Hair follicular keratinocyte (primary cell): ENCODE measurements around the gene MXD1. TPM values are rescaled to one million over a fixed set of nuclear protein-coding genes. Genes with fewer than 3 reads are reported as not detected.

Experiments
- total RNA-seq: library from RNA; depleted of rRNA; stranded (reverse); fragments of >200 nt; gene quantifications from 2 replicates; pipeline ENCODE4 v1.2.3, GENCODE V29; 2015

MXD1 gene
- total RNA-seq = 3.5 and 10.9 TPM in 2 replicates

GRCh38 chr2:69914950-69915945, at the start of gene MXD1:
TSS of gene MXD1 (plus strand) at chr2:69915109. CDS start at chr2:69915331, 222 bp downstream.

DNA sequence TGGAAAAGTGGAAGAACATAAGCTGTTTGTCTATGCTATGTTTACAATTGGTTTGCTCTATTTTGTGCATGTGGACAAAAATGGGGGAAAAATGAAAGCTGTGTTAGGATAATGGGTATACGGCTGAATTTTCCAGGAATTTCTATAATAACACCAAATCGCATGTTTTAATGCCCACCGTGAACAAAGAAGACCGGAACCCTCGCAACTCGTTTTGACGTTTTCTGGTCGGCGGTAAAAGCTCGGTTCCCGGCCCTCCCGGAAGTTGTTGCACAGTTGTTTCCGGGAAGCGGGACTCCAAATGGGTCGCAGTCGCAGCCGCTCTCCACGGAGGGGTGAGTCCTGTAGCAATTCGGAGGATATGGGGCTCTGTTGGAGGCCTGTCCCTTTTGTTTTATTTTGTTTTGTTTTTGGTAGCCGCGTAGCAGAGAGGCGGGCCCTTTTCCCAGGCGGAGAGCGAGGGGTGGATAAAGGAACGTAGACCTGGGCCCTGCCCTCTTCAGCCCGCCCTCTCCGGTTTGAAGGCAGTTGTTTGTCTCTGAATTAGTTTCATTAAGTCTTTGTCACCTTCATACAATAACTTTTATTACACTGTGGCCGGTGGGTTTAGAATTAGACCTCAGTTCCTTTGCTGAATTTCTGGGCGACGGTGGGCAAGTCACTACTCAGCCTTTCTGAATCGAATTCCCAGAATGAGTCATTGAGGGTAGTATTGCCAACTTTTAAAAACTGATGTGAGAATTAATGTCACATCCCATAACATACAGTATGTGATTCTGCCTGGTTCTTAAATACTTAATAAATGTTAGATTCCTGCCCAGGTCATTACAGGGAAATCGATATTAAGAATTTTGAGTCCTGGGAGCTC, 21.0 kb upstream of the MXD1 start, which contains the start of gene SNRNP27:
TSS of gene SNRNP27 (plus strand) at position 273 of the 868 bp plus-strand sequence. CDS start at position 302, 29 bp downstream.

DNA sequence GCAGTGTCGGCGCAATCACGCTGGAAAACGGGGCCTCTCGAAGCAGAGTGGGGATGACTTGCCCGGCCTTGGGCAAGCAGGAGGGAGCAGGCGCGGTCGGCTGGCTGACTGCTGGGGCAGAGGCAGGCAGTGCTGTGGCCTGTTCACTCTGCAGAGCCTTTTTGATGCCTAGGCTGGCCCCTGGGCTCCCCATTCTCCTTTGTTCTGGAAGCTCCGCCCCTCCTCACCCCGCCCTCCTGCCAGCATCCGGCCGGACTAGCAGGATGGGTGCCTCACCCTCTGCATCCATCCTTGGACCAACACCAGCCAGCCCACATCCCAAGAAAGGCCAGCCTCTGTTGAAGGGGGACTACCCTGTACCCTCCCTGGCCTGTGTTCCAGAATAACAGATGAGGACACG, 46.6 kb downstream of the MXD1 start, which contains the start of gene ASPRV1:
TSS of gene ASPRV1 (minus strand) at position 136 of the 400 bp plus-strand sequence. CDS start 195 bp downstream, outside the sequence.

Other genes starting within 250 kb of the MXD1 start
- 51.6 and 54.0 TPM in 2 replicates for gene ANXA4, start 173.0 kb upstream of the MXD1 start, total RNA-seq
- 11.1 and 12.8 TPM in 2 replicates for gene GMCL1, start 85.4 kb upstream of the MXD1 start, total RNA-seq
- 50.9 and 53.3 TPM in 2 replicates for gene SNRNP27, start 21.2 kb upstream of the MXD1 start, total RNA-seq
- gene ASPRV1, start 46.5 kb downstream of the MXD1 start, total RNA-seq = 0.19 and 0.62 TPM in 2 replicates
- 67.7 and 82.7 TPM in 2 replicates for gene PCBP1, start 172.4 kb downstream of the MXD1 start, total RNA-seq